ENCODE data around the gene TMC2.
A peak's percentile ranks its signal among the peaks of the same experiment; 100 is the strongest.

- TF ChIP-seq CTCF (IDR thresholded peaks at IDR 0.05) (no peak), POLR2AphosphoS5 (IDR thresholded peaks at IDR 0.05) (peak; percentile 62 to 67)
These were observed 27.5 kb upstream of the TMC2 start, which contains the start of gene ZNF343 for GRCh38 chr20:2508631-2509467.

Data from upper lobe of left lung (tissue), 4 donors.